ENCODE measurements around the gene CSNK1D.

CSNK1D gene

GRCh38 chr17:82319619-82320062 lies 46.1 kb upstream of the CSNK1D start:
- DNase-seq (ENCODE audit: low read depth): no peak
- TF ChIP-seq, protein P1, sequence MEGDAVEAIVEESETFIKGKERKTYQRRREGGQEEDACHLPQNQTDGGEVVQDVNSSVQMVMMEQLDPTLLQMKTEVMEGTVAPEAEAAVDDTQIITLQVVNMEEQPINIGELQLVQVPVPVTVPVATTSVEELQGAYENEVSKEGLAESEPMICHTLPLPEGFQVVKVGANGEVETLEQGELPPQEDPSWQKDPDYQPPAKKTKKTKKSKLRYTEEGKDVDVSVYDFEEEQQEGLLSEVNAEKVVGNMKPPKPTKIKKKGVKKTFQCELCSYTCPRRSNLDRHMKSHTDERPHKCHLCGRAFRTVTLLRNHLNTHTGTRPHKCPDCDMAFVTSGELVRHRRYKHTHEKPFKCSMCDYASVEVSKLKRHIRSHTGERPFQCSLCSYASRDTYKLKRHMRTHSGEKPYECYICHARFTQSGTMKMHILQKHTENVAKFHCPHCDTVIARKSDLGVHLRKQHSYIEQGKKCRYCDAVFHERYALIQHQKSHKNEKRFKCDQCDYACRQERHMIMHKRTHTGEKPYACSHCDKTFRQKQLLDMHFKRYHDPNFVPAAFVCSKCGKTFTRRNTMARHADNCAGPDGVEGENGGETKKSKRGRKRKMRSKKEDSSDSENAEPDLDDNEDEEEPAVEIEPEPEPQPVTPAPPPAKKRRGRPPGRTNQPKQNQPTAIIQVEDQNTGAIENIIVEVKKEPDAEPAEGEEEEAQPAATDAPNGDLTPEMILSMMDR (conservative IDR thresholded peaks at IDR 0.05; ENCODE audit: low read depth, low read length): no peak
- no peak overlapping the region for H3K4me3 ChIP-seq (ENCODE audit: low read length)

DNA sequence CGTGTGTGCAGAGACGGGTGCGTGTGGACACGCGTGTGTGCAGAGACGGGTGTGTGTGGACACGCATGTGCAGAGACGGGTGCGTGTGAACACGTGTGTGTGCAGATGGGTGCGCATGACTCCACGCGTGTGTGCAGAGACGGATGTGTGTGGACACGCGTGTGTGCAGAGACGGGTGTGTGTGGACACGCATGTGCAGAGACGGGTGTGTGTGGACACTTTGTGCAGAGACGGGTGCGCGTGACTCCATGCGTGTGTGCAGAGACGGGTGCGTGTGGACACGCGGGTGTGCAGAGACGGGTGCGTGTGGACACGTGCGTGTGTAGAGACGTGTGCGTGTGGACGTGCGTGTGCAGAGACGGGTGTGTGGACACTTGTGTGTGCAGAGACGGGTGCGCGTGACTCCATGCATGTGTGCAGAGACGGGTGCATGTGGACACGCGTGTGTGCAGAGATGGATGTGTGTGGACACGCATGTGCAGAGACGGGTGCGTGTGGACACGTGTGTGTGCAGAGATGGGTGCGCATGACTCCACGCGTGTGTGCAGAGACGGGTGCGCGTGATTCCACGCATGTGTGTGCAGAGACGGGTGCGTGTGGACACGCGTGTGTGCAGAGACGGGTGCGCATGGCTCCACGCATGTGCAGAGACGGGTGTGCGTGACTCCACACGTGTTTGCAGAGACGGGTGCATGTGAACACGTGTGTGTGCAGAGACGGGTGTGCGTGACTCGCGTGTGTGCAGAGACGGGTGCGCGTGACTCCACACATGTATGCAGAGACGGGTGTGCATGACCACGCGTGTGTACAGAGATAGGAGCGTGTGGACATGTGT lies 45.5 kb upstream of the CSNK1D start:
- DNase-seq (ENCODE audit: low read depth): no peak
- TF ChIP-seq, protein P1 (conservative IDR thresholded peaks at IDR 0.05; ENCODE audit: low read depth, low read length): no peak
- H3K4me3 ChIP-seq (ENCODE audit: low read length): no peak overlapping the region

DNA sequence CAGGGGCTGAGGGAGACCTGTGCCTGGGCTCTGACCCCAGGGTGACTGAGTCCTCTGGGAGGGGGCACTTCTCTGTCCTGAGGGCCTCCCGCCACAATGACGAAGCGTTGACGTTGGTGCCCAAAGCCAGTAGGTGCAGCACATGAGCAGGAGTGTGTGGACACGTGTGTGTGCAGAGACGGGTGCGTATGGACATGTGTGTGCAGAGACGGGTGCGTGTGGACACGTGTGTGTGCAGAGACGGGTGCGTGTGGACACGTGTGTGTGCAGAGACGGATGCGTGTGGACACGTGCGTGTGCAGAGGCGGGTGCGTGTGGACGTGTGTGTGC lies 44.6 kb upstream of the CSNK1D start:
- no peak overlapping the region for H3K4me3 ChIP-seq (ENCODE audit: low read length)
- TF ChIP-seq, protein P1 (conservative IDR thresholded peaks at IDR 0.05; ENCODE audit: low read depth, low read length): no peak
- no peak for DNase-seq (ENCODE audit: low read depth)

DNA sequence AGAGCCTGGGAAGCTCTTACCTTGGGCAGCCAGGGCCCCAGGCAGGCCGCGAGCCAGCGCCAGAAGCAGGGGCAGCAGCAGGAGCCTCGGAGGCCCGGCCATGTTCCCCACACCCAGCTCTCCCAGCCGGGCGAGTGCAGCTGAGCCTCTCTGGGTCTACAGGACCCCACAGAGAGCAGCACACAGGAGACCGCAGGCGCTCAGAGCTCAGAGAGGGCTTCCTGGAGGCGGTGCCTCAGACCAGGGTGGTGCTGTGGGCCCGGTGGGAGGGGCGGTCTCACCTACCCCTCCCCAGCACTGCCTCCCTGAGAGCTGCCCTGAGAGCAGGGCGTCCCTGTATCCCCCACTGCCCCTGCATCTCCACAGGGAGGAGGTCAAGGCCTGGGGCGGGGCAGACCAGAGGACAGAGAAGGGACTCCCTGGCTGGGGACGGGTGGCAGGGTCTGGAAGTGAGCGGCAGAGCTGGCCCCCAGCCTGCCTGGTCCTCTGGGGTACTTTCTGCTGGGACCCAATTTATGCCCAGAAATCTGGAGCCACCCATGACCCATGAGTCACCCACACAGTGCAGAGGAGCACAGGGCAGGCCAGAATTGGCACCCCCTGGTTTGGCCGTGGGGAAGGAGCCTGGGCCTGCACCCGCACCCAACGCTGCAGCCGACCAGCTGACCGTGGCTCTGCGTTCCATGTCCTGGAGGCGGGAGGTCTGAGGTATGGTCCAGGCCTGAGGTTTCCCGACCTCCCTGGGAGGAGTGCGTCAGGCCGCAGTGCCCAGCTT lies 44.1 kb upstream of the CSNK1D start, which contains the start of gene CD7:
CD7 (minus strand) TSS at position 215 of the 775 bp plus-strand sequence; CDS start at position 102, 113 bp downstream.
- no peak for DNase-seq (ENCODE audit: low read depth)
- TF ChIP-seq, protein P1 (conservative IDR thresholded peaks at IDR 0.05; ENCODE audit: low read depth, low read length): no peak
- H3K4me3 ChIP-seq (ENCODE audit: low read length): no peak within 1 kb of the TSS

DNA sequence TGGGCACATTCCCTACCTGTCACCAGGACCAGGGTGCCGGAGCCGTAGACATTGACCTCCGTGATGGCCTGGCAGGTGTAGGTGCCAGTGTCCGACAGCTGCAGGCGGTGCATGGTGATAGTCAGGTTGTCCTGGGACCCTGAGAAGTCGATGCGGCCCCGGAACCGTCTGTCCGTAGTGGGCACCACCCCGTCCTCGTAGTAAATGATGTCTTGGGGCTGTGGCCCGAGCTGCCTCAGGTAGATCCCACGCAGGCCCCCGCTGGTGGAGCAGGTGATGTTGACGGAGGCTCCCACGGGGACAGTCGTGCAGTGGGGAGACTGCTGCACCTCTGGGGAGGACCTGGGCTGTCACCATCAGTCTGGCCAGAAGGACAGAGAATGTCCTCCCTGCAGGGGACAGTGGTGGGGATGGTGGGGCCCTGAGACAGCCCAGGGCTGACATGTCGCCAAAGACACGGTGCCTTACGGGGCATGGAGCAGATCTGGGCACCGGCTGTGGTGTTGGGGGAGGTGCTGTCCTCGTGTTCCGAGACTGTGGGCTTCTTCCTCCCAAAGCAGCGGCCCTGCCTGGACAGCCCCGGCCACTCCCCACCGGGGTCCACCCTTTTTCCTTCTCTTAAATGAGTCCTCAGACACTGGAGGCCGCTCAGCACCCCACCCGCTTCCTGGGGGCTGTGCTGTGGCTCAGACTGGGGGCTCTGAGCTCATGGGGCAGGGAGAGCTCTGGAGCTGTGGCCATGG lies 43.3 kb upstream of the CSNK1D start:
- H3K4me3 ChIP-seq (ENCODE audit: low read length): no peak overlapping the region
- DNase-seq (ENCODE audit: low read depth): no peak
- TF ChIP-seq, protein P1 (conservative IDR thresholded peaks at IDR 0.05; ENCODE audit: low read depth, low read length): no peak

- DNase-seq (ENCODE audit: low read depth): no peak
- TF ChIP-seq, protein P1 (conservative IDR thresholded peaks at IDR 0.05; ENCODE audit: low read depth, low read length): no peak
- H3K4me3 ChIP-seq (ENCODE audit: low read length): no peak overlapping the region
Observed at GRCh38 chr17:82315703-82316358, 42.3 kb upstream of the CSNK1D start.

Data from retinal pigment epithelial cell (primary cell).